CD4-positive, alpha-beta T cell (primary cell): ENCODE data around the gene TMEM164. TPM values are rescaled to one million over a fixed set of nuclear protein-coding genes. Genes with fewer than 3 reads are reported as not detected.

Experiments
- ATAC-seq: fragments of 200-7000 bp; cut with Tn5 transposase; one replicate; pipeline ENCODE4 v1.10.0; 2022; ENCODE audit warnings: mild to moderate bottlenecking; ENCODE audit not compliant: poor library complexity
- CTCF ChIA-PET: fragments of 350-600 bp; sonication (Branson Sonifier 250); formaldehyde crosslinking; loops from one replicate; lab custom pipeline; 2021; ENCODE audit warnings: antibody characterized with exemption, inconsistent platforms; lab: Charles Lee
- POLR2A ChIA-PET: fragments of 350-600 bp; sonication (Branson Sonifier 250); formaldehyde crosslinking; loops from one replicate; lab custom pipeline; 2021; ENCODE audit warnings: antibody characterized with exemption, inconsistent platforms; lab: Charles Lee
- DNase-seq, 14 experiments: peaks; one replicate each; pipeline ENCODE4 v3.0.0-alpha.2; 2013 to 2020; ENCODE audit warnings: mixed read lengths in 2 of 14
- H3K27ac ChIP-seq, 2 donors: one replicate each; pipeline versions ENCODE4 v1.5.1 to v1.7.0; 2013; ENCODE audit warnings: low read length in 2 of 2, low read depth in 1 of 2, mild to moderate bottlenecking in 1 of 2
- H3K27me3 ChIP-seq, 2 experiments: 1 replicate in 1 of 2; 2 replicates in 1 of 2; pipeline versions ENCODE4 v1.6.1 to v1.7.0; 2013; ENCODE audit warnings: low read length in 2 of 2, control low read depth in 1 of 2, mild to moderate bottlenecking in 1 of 2, moderate library complexity in 1 of 2; ENCODE audit not compliant: insufficient read depth in 2 of 2, control insufficient read depth in 1 of 2
- H3K36me3 ChIP-seq: one replicate; pipeline ENCODE4 v1.6.1; 2013; ENCODE audit warnings: low read length, control low read depth; ENCODE audit not compliant: insufficient read depth
- H3K4me1 ChIP-seq: one replicate; pipeline ENCODE4 v1.6.1; 2013; ENCODE audit warnings: low read length, control low read depth; ENCODE audit not compliant: insufficient read depth
- H3K4me3 ChIP-seq: one replicate; pipeline ENCODE4 v1.5.1; 2013; ENCODE audit warnings: mild to moderate bottlenecking, low read length, moderate library complexity
- H3K9me3 ChIP-seq, 2 experiments: 1 replicate in 1 of 2; 2 replicates in 1 of 2; pipeline versions ENCODE4 v1.6.1 to v1.7.0; 2013; ENCODE audit warnings: low read length in 2 of 2, mild to moderate bottlenecking in 2 of 2, control low read depth in 1 of 2, moderate library complexity in 1 of 2; ENCODE audit not compliant: control insufficient read depth in 1 of 2, insufficient read depth in 1 of 2
- H3K27ac Mint-ChIP-seq: one replicate; pipeline ENCODE4 v1.8.0; 2020; ENCODE audit warnings: mixed read lengths
- H3K27me3 Mint-ChIP-seq: one replicate; pipeline ENCODE4 v1.8.0; 2021; ENCODE audit warnings: mixed read lengths
- H3K36me3 Mint-ChIP-seq: one replicate; pipeline ENCODE4 v1.8.0; 2021; ENCODE audit warnings: low read depth, mixed read lengths
- H3K4me1 Mint-ChIP-seq: one replicate; pipeline ENCODE4 v1.8.0; 2021; ENCODE audit warnings: low read depth, mixed read lengths
- H3K4me3 Mint-ChIP-seq: one replicate; pipeline ENCODE4 v1.8.0; 2020; ENCODE audit warnings: mild to moderate bottlenecking, mixed read lengths
- H3K9me3 Mint-ChIP-seq: one replicate; pipeline ENCODE4 v1.8.0; 2020; ENCODE audit warnings: mixed read lengths
- CTCF ChIP-seq: fragments of 200-600 bp; IDR thresholded peaks from one replicate; pipeline ENCODE4 v1.8.0; 2022; ENCODE audit warnings: antibody characterized with exemption, mild to moderate bottlenecking
- intact Hi-C, 2 experiments: fragments of 100-400 bp; cut with DNase I in 1 of 2; cut with micrococcal nuclease in 1 of 2; formaldehyde crosslinking; loops; one replicate each; pipeline versions ENCODE4 v1.15.1 to v1.9.0; 2023 to 2025; cut with DNase I, micrococcal nuclease
- total RNA-seq, 174 experiments: library from RNA in 2 of 174; stranded (reverse) in 2 of 174; gene quantifications; one replicate each; pipeline ENCODE4 v1.2.3 and lab custom pipeline; 2021 to 2026

TMEM164 gene
- total RNA-seq, 2 experiments from 2014 or later, result 11.1 to 13.4 TPM

DNA sequence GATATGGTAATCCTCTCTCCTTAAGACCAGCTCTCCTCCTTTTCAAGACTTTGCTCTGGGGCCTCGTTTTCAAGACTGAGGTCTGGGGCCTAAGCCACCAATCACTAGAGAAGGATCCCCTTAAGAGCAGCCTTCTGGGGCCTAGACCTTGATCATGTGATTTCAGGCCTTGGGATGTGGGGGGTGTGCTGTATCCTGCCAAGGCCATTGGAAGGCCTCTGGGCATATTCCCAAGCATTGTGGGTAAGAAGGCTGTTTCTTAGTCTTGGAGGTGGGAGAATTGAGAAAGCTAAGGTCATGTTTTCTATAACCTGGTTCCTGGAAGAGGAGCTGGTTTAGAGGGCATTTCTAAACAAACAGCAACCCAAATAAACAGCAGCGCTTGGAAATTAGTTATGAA is 12.1 kb downstream of the TMEM164 start:
- POLR2A ChIA-PET, result no interaction called here

DNA sequence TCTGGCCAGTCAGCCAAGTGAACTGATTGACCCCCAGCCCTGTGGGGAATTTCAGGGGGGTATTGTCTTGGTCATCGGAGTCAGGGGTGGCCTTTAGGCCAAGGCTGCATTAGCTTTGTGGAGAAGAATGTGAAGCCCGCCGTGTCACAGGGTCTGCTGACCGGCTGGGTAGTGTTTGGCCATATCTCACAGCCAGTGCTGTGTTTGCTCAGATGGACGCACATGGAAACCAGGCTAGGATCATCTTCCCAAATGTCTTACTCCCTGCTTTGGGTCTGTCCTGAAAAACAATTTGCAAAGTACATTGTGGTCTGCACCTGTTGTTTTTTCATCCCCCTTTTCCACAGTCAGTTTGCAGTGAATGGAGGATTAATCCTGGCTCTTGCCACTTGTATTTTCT is 13.0 kb downstream of the TMEM164 start:
- Mint-ChIP-seq H3K4me1 (peaks cover 17% of the 10 kb centered on the region), H3K27me3 (no peaks in the 10 kb centered on the region), H3K4me3 (no peak overlapping the region), H3K36me3 (peaks cover 32% of the 10 kb centered on the region), H3K27ac (no peak overlapping the region), H3K9me3 (no peaks in the 10 kb centered on the region)
- Histone ChIP-seq H3K36me3 (peaks cover 6% of the 10 kb centered on the region), H3K4me1 (no peaks in the 10 kb centered on the region), H3K4me3 (no peak overlapping the region), H3K27me3 (no peaks in the 10 kb centered on the region), H3K9me3 (no peaks in the 10 kb centered on the region), H3K27ac (no peak overlapping the region)
- TF ChIP-seq CTCF, result no peak
- DNase-seq, result no peak
- no peak for ATAC-seq
- intact Hi-C loops, result no loop called here
- ChIA-PET POLR2A (no interaction called here), CTCF (no interaction called here)

More for the DNA sequence above, 12.1 kb downstream of the TMEM164 start:
- H3K9me3 ChIP-seq, result no peaks in the 10 kb centered on the region
- Mint-ChIP-seq H3K36me3 (peaks cover 39% of the 10 kb centered on the region), H3K9me3 (no peaks in the 10 kb centered on the region), H3K4me1 (peaks cover 24% of the 10 kb centered on the region), H3K27ac (no peak overlapping the region), H3K4me3 (no peak overlapping the region), H3K27me3 (no peaks in the 10 kb centered on the region)
- TF ChIP-seq CTCF, result no peak
- DNase-seq, result no peak
- peaks cover 6% of the 10 kb centered on the region for H3K36me3 ChIP-seq
- ATAC-seq, result no peak
- no peaks in the 10 kb centered on the region for H3K4me1 ChIP-seq
- H3K27me3 ChIP-seq, result no peaks in the 10 kb centered on the region
- intact Hi-C loops, result no loop called here
- no peak overlapping the region for H3K4me3 ChIP-seq
- no peak overlapping the region for H3K27ac ChIP-seq
- CTCF ChIA-PET, result no interaction called here

DNA sequence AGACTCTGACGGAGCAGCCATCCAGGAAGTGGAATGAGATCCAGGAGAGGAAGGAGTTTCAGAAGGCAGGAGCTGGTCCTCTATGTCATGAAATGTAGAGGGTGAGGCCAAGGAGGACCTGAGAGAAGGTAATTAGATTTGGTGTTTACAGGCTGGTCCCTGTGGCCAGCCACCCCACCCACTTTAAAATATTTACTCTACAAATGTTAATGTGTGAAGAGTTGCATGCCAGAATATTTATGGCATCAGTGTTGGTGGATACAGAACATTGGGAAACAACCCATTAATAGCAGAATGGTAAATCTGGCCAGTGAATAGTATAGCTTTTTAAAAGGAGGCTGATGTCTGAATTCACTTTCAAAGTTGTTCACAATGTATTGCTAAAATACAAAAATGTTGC is 17.6 kb downstream of the TMEM164 start:
- Histone ChIP-seq H3K4me1 (no peaks in the 10 kb centered on the region), H3K27me3 (no peaks in the 10 kb centered on the region), H3K9me3 (no peaks in the 10 kb centered on the region), H3K36me3 (peaks cover 12% of the 10 kb centered on the region), H3K27ac (no peak overlapping the region), H3K4me3 (no peak overlapping the region)
- TF ChIP-seq CTCF, result no peak
- Mint-ChIP-seq H3K9me3 (no peaks in the 10 kb centered on the region), H3K4me1 (no peaks in the 10 kb centered on the region), H3K4me3 (no peak overlapping the region), H3K36me3 (peaks cover 18% of the 10 kb centered on the region), H3K27ac (no peak overlapping the region), H3K27me3 (no peaks in the 10 kb centered on the region)
- no peak for DNase-seq
- ChIA-PET POLR2A (no interaction called here), CTCF (no interaction called here)
- intact Hi-C loops, result no loop called here
- ATAC-seq, result no peak
